GM19468 (cell line): ENCODE results near the gene GNG4.

Source experiments
- ATAC-seq: cut with Tn5 transposase; IDR thresholded peaks from one replicate; pipeline ENCODE4 v1.9.1; 2021; ENCODE audit warnings: mild to moderate bottlenecking, moderate library complexity, moderate number of reproducible peaks; ENCODE audit not compliant: unreplicated experiment; ENCODE audit errors: extremely low read depth

The GNG4 gene

DNA sequence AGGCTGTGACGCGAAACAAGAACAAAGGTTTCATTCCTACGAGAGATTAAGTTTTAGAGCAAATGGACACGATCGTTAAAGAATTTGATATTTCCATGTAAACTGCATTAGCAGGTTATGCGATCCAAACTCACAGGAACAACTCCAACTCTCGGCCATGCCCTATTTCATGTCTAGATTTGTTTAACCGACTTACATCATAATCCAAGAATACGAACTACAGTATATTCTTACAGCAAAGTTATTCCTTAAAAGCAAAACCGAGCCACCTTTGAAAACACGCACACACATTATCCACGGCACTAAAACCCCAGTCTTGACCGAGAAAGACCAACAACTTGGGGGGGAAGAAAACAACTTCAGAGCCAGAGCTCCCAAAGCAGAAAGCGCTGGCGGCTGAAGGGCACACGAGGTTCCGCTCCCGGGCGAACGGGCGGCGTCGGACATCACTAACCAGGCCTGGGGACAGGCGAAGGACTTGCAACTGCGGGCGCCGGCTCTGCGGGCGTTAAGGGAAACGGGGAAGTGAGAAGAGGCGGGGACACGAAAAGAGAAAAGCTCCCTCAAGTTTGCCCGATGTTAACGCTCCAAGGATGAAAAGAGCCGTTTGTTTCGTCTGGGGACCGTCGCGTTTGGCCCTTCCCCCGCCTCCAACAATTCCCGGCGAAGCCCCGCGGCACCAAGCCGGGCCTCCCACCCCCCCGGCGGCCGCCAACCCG, 146.0 kb downstream of the GNG4 start:
- no peak for ATAC-seq

DNA sequence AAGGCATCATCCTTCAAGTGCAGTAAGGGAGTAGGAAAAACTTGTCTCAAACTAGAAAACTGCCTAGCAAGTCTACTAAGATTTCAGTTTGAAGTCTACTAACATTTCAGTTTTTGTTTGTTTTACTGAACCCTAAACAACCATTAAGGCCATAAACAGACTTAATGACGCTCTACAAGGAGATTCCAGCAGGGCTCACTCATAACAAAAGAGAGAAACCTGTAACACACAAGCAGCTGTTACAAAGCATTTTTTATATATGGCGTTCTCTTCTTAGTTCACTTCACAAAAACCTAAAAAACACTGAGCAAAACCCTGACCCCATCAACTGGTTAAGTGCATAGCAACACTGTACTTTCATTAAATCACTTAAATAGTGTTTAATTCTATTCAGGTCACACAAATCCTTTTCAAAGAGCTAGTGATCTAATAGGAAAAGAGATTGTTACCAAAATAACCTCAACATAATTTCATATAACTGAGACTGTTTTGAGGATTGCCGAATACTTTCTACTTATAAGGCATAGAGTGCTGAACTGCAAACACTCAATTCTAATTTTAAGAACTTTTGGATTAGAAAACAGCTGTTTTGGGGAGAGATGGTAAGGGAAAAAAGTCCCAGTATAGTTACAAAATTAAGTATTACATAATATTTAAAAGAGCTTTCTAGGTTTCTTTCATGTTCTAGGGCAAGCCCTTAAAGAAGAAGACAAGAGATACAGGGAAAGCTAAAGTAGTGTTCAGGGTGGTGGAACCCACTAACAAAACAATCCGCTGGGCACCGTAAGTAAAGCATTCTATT, 146.8 kb downstream of the GNG4 start:
- no peak for ATAC-seq

DNA sequence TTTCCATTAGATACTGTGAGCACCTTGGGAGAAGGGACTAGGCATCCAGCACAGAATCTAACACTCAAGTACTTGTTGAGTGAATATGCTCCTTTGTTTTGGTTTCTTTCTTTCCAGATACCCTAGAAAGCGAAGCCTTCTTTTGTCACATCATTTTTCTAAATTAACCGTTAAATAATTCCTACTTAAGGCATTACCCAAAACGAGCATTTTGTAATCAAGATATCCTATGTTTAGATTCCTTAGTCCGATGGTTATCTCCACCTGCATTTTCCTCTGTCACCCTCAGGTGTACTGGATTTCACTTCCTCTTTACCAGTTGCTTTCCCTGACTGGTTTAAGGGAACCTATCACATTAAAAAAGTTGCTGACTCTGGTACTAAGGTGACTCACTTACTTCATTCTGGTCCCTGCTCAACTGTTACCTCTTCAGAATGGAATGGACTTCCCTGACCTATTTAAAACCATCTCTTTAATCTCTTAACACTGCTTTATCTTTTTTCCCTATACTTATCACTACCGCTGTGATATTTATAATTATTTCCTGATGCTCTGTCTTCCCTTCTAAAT, 148.5 kb downstream of the GNG4 start:
- ATAC-seq = no peak
